A673 (cell line): ENCODE data around the gene USP26. TPM values are rescaled to one million over a fixed set of nuclear protein-coding genes. Genes with fewer than 3 reads are reported as not detected.

Experiments
- Bru-seq: library from RNA; stranded (reverse); fragments of 400-500 nt; gene quantifications from one replicate; lab custom pipeline; 2021; lab: Mats Ljungman, UMichigan
- BruChase-seq, 2 experiments: library from RNA; stranded (reverse); fragments of 400-500 nt; gene quantifications; one replicate each; lab custom pipeline; 2021; lab: Mats Ljungman, UMichigan
- BruUV-seq: library from RNA; stranded (reverse); fragments of 400-500 nt; replicated peaks from 2 replicates; lab custom pipeline; 2021; lab: Mats Ljungman, UMichigan
- CTCF ChIA-PET: fragments of 300-600 bp; sonication (Branson Sonifier 250); formaldehyde crosslinking; loops from one replicate; lab custom pipeline; 2022; ENCODE audit warnings: antibody characterized with exemption; lab: Charles Lee
- POLR2A ChIA-PET: fragments of 300-600 bp; sonication (Branson Sonifier 250); formaldehyde crosslinking; loops from one replicate; lab custom pipeline; 2022; ENCODE audit warnings: antibody characterized with exemption; ENCODE audit not compliant: low non-redundant PET; lab: Charles Lee
- DNase-seq: peaks from one replicate; pipeline ENCODE4 v3.0.0-alpha.2; 2015; ENCODE audit warnings: low spot score
- H3K27ac ChIP-seq: fragments of 200-600 bp; sonication (generic); 2 replicates; pipeline ENCODE4 v1.5.1; 2016; ENCODE audit warnings: mixed run types, low read depth, mild to moderate bottlenecking, mixed read lengths, antibody characterized with exemption, low read length; ENCODE audit not compliant: poor library complexity, severe bottlenecking
- H3K27me3 ChIP-seq: fragments of 200-600 bp; sonication (generic); replicated peaks from 2 replicates; pipeline ENCODE4 v1.6.1; 2017; ENCODE audit warnings: mixed run types, low read depth, mild to moderate bottlenecking, mixed read lengths, antibody characterized with exemption, low read length; ENCODE audit not compliant: insufficient read depth, poor library complexity
- H3K36me3 ChIP-seq: fragments of 200-600 bp; sonication (generic); 2 replicates; pipeline ENCODE4 v1.6.1; 2016; ENCODE audit warnings: mixed run types, mild to moderate bottlenecking, mixed read lengths, antibody characterized with exemption, low read length; ENCODE audit not compliant: insufficient read depth, poor library complexity, severe bottlenecking
- H3K4me1 ChIP-seq: fragments of 200-600 bp; sonication (generic); 2 replicates; pipeline ENCODE4 v1.6.1; 2017; ENCODE audit warnings: mixed run types, mild to moderate bottlenecking, mixed read lengths, antibody characterized with exemption, low read length; ENCODE audit not compliant: insufficient read depth, poor library complexity, severe bottlenecking
- H3K4me3 ChIP-seq: fragments of 200-600 bp; sonication (generic); 2 replicates; pipeline ENCODE4 v1.5.1; 2016; ENCODE audit warnings: low read depth, mixed run types, mild to moderate bottlenecking, mixed read lengths, low read length; ENCODE audit not compliant: poor library complexity, severe bottlenecking
- H3K9me3 ChIP-seq: fragments of 200-600 bp; sonication (generic); 2 replicates; pipeline ENCODE4 v1.6.1; 2016; ENCODE audit warnings: mixed run types, low read depth, mild to moderate bottlenecking, mixed read lengths, antibody characterized with exemption, low read length; ENCODE audit not compliant: poor library complexity, severe bottlenecking
- EZH2 ChIP-seq: fragments of 200-600 bp; sonication (generic); IDR thresholded peaks from 2 replicates; pipeline ENCODE4 v1.6.1; 2017; ENCODE audit warnings: borderline replicate concordance, low read depth, mild to moderate bottlenecking, mixed read lengths, antibody characterized with exemption, low read length; ENCODE audit not compliant: poor library complexity, severe bottlenecking
- intact Hi-C: fragments of 100-400 bp; cut with micrococcal nuclease; formaldehyde crosslinking; loops from one replicate; pipeline ENCODE4 v1.10.0; 2022; ENCODE audit not compliant: unreplicated experiment
- long read RNA-seq: library from polyadenylated mRNA; stranded (forward); transcript quantifications from one replicate; pipeline ENCODE4 v2.0.0, GENCODE V29; 2022
- total RNA-seq: library from RNA; stranded (reverse); gene quantifications from 2 replicates; pipeline ENCODE4 v1.2.3, GENCODE V29; 2021
- TF ChIP-seq, protein P1 (sequence below): fragments of 300-800, 200-600 bp; sonication (generic); conservative IDR thresholded peaks from 2 replicates; pipeline ENCODE4 v1.5.1; 2017; ENCODE audit warnings: low read depth, mild to moderate bottlenecking, antibody characterized with exemption, low read length, moderate library complexity, mixed read lengths

Gene USP26, protein sequence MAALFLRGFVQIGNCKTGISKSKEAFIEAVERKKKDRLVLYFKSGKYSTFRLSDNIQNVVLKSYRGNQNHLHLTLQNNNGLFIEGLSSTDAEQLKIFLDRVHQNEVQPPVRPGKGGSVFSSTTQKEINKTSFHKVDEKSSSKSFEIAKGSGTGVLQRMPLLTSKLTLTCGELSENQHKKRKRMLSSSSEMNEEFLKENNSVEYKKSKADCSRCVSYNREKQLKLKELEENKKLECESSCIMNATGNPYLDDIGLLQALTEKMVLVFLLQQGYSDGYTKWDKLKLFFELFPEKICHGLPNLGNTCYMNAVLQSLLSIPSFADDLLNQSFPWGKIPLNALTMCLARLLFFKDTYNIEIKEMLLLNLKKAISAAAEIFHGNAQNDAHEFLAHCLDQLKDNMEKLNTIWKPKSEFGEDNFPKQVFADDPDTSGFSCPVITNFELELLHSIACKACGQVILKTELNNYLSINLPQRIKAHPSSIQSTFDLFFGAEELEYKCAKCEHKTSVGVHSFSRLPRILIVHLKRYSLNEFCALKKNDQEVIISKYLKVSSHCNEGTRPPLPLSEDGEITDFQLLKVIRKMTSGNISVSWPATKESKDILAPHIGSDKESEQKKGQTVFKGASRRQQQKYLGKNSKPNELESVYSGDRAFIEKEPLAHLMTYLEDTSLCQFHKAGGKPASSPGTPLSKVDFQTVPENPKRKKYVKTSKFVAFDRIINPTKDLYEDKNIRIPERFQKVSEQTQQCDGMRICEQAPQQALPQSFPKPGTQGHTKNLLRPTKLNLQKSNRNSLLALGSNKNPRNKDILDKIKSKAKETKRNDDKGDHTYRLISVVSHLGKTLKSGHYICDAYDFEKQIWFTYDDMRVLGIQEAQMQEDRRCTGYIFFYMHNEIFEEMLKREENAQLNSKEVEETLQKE
- total RNA-seq (not detected in 2 replicates), Bru-seq, nascent RNA (percentile 9 among the genes with signal in this experiment), BruChase-seq, experiment 1, labeled RNA remaining after a 2-hour chase (percentile 9 among the genes with signal in this experiment), BruChase-seq, experiment 2, labeled RNA remaining after a 6-hour chase (percentile 7 among the genes with signal in this experiment)
- long read RNA-seq, result 0 reads

DNA sequence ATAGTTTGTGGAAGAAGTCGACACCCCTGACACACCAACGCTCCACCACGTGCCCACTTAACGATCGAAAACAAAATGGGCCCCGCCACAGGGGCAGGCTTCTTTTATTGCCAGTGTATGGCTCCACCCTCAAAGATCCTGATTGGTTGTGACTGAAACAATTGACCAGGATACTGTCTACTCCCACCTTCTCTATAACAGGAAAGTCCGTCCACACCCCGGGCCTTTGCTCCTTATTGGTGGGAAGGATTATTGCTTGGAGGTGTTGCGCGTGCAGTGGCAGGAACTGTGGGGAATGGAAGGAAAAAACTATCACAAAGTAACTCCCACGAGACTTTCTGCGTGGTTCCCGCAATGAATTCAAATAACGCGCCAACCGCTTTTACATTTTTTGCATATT lies at the start of gene USP26:
Gene USP26 (minus strand): TSS at position 79 of the 400 bp plus-strand sequence. CDS start 68,889 bp downstream, outside the sequence.
- Histone ChIP-seq H3K27ac (no peak within 1 kb of the TSS), H3K36me3 (no peaks in the 10 kb centered on the region), H3K4me1 (no peaks in the 10 kb centered on the region), H3K27me3 (no peaks in the 10 kb centered on the region), H3K4me3 (no peak within 1 kb of the TSS), H3K9me3 (no peaks in the 10 kb centered on the region)
- ChIA-PET POLR2A (no interaction called here), CTCF (no interaction called here)
- intact Hi-C loops, result no loop called here
- BruUV-seq, result no TSS peak
- TF ChIP-seq EZH2, result no peak
- TF ChIP-seq, protein P1, sequence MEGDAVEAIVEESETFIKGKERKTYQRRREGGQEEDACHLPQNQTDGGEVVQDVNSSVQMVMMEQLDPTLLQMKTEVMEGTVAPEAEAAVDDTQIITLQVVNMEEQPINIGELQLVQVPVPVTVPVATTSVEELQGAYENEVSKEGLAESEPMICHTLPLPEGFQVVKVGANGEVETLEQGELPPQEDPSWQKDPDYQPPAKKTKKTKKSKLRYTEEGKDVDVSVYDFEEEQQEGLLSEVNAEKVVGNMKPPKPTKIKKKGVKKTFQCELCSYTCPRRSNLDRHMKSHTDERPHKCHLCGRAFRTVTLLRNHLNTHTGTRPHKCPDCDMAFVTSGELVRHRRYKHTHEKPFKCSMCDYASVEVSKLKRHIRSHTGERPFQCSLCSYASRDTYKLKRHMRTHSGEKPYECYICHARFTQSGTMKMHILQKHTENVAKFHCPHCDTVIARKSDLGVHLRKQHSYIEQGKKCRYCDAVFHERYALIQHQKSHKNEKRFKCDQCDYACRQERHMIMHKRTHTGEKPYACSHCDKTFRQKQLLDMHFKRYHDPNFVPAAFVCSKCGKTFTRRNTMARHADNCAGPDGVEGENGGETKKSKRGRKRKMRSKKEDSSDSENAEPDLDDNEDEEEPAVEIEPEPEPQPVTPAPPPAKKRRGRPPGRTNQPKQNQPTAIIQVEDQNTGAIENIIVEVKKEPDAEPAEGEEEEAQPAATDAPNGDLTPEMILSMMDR, result no peak
- no peak for DNase-seq

DNA sequence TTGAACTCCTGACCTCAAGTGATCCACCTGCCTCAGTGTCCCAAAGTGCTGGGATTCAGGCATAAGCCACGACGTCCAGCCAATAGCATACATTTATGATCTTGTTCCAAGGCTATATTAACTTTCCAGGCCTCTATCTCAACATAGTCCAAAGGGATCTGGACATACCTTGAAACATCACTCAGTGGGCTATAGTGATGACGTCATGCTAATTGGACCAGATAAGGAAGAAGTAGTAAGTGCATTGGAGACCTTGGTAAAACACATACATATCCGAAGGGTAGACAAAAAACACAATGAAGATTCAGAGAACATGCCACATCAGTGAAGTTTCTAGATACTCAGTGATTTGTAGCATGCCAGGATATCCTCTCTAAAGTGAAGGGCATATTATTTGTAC lies 37.4 kb upstream of the USP26 start:
- H3K4me3 ChIP-seq, result no peak overlapping the region
- intact Hi-C loops, result no loop called here
- no TSS peak for BruUV-seq
- H3K27ac ChIP-seq, result no peak overlapping the region
- CTCF ChIA-PET, result no interaction called here
- H3K36me3 ChIP-seq, result no peaks in the 10 kb centered on the region
- peaks cover 3% of the 10 kb centered on the region for H3K27me3 ChIP-seq
- DNase-seq, result no peak
- no peaks in the 10 kb centered on the region for H3K4me1 ChIP-seq
- no peaks in the 10 kb centered on the region for H3K9me3 ChIP-seq
- no peak for TF ChIP-seq EZH2
- TF ChIP-seq, protein P1, result no peak
- POLR2A ChIA-PET, result no interaction called here

DNA sequence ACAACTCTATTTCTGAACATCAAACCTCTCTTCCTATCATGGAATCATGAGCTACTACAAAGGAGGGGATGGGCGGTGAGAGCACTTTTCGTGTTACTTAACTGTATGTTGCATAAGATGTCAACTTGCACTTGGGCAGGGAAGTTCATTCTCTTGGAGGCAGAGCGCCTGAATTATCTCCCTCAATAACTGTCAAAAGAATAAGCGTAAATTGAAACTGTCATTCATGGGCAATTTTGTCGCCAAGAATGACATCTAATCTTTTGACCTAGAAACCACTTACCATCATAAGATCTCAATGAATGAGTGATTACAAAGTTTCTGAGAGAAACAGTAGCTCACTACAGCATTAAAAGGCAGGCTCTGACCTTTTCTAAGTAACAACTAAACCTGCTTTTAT lies 23.5 kb upstream of the USP26 start:
- CTCF ChIA-PET, result no interaction called here
- TF ChIP-seq, protein P1, result no peak
- no peak for TF ChIP-seq EZH2
- POLR2A ChIA-PET, result no interaction called here

More for the DNA sequence above, 23.5 kb upstream of the USP26 start:
- Histone ChIP-seq H3K36me3 (no peaks in the 10 kb centered on the region), H3K27me3 (peaks cover 3% of the 10 kb centered on the region), H3K27ac (no peak overlapping the region), H3K4me1 (no peaks in the 10 kb centered on the region), H3K9me3 (no peaks in the 10 kb centered on the region), H3K4me3 (no peak overlapping the region)
- DNase-seq, result no peak
- intact Hi-C loops, result no loop called here
- no TSS peak for BruUV-seq
